ENCODE results near the gene CACNA1H. TPM values are rescaled to one million over a fixed set of nuclear protein-coding genes. Genes with fewer than 3 reads are reported as not detected.

The CACNA1H gene
- total and polyA plus RNA-seq, 2 of the 8 experiments (the other 6 are each of a cell fraction or from before 2014, with no cell fraction given), result 14.0 to 28.7 TPM

GRCh38 chr16:1162701-1163566 is 10.0 kb downstream of the CACNA1H start:
- Histone ChIP-seq H3K4me2 (ENCODE audit: insufficient read depth in 1 of 2, low read depth in 2 of 2, low read length in 2 of 2) (no peak overlapping the region), H4K91ac (replicated peaks; ENCODE audit: insufficient read length, low read length) (no peak overlapping the region), H3K27ac (ENCODE audit: low read depth, low read length) (no peak overlapping the region), H2BK5ac (ENCODE audit: low read depth, low read length) (peak overlapping the region; percentile 60), H3K4me1 (replicated peaks in 1 of 4; ENCODE audit: control insufficient read depth in 3 of 4, insufficient read depth in 4 of 4, low read length in 3 of 4) (peaks cover 0 to 9% (median 1%) of the 10 kb centered on the region in 4 experiments; a peak in 3 of 7 replicates), H3K27me3 (replicated peaks in 1 of 4; ENCODE audit: control insufficient read depth in 3 of 4, extremely low read depth in 1 of 4, insufficient read depth in 3 of 4, low read length in 3 of 4) (no peaks in the 10 kb centered on the region), H4K8ac (ENCODE audit: extremely low read depth, insufficient read depth, low read length) (peak overlapping the region; percentile 57; the same call in 1 of the 2 replicates), H2AFZ (ENCODE audit: low read length) (no peak overlapping the region), H3K9me3 (ENCODE audit: insufficient read depth in 2 of 2, low read depth in 1 of 2, low read length in 1 of 2) (no peaks in the 10 kb centered on the region), H3K14ac (ENCODE audit: insufficient read length) (no peak overlapping the region), H3K4ac (replicated peaks; ENCODE audit: insufficient read length, low read depth, low read length) (no peak overlapping the region), H3K9ac (replicated peaks in 1 of 4; ENCODE audit: extremely low read depth in 1 of 4, low read depth in 3 of 4, low read length in 3 of 4) (no peak overlapping the region; a peak in 1 of 7 replicates), H2BK120ac (replicated peaks; ENCODE audit: low read depth, low read length) (no peak overlapping the region), H3K23me2 (ENCODE audit: low read depth, low read length) (no peaks in the 10 kb centered on the region), H3K56ac (replicated peaks; ENCODE audit: insufficient read length, low read depth, low read length) (no peak overlapping the region), H2BK12ac (ENCODE audit: low read depth, low read length) (no peak overlapping the region), H2AK5ac (ENCODE audit: low read depth, low read length) (no peak overlapping the region), H3K23ac (ENCODE audit: insufficient read length) (no peak overlapping the region), H4K5ac (ENCODE audit: insufficient read length, low read depth, low read length) (no peak overlapping the region), H3K18ac (ENCODE audit: extremely low read depth, low read length) (no peak overlapping the region), H3K4me3 (ENCODE audit: extremely low read depth in 1 of 4, insufficient read depth in 2 of 4, low read depth in 3 of 4, low read length in 4 of 4) (no peak overlapping the region), H3K79me1 (ENCODE audit: low read depth, low read length) (peaks cover 13% of the 10 kb centered on the region), H4K20me1 (replicated peaks in 1 of 2; ENCODE audit: control insufficient read depth in 1 of 2, insufficient read depth in 2 of 2, low read length in 2 of 2) (peaks cover 30 to 39% of the 10 kb centered on the region in 2 experiments), H2BK15ac (ENCODE audit: low read length) (no peak overlapping the region), H2BK20ac (ENCODE audit: low read length) (no peak overlapping the region), H3K79me2 (ENCODE audit: control insufficient read depth in 1 of 2, insufficient read depth in 2 of 2, low read length in 2 of 2) (peaks cover 0 to 15% of the 10 kb centered on the region in 2 experiments; a peak in 1 of 4 replicates), H3K36me3 (ENCODE audit: control insufficient read depth in 2 of 4, insufficient read depth in 4 of 4, low read length in 3 of 4) (peaks cover 0 to 2% (median under 1%) of the 10 kb centered on the region in 4 experiments; a peak in 3 of 8 replicates)
- WGBS, 2 experiments (ENCODE audit: extremely low coverage in 1 of 2, insufficient coverage in 1 of 2, insufficient read length in 1 of 2, insufficient replicate concordance in 2 of 2, low coverage in 1 of 2, low lambda C conversion rate in 2 of 2, missing lambda C conversion rate in 1 of 2), result 85% methylated on average over 29 of the region's 38 CpGs; no CpG with 5 or more reads in 1 of the 2 experiments
- DNase-seq (ENCODE audit: low read depth in 1 of 2, low spot score in 2 of 2) (no peak), FAIRE-seq (no peak)
- ChIA-PET POLR2A (ENCODE audit: partially characterized antibody) (interaction anchor here (0.7 to 0.8 kb wide), 2 partner anchors 9 to 146 kb away, joined by 3 read pairs; partner anchors contain the start of gene UBE2I), CTCF (ENCODE audit: partially characterized antibody) (interaction anchor here (0.9 to 1.8 kb wide), 5 partner anchors 19 to 106 kb away, joined by 3 to 7 read pairs (median 3); no protein-coding TSS in a partner anchor)
- TF ChIP-seq ATF3 (IDR thresholded peaks at IDR 0.05; ENCODE audit: insufficient read depth, low read depth, low read length), result no peak
